Measurements from ENCODE around the gene SOX15.

Gene SOX15

GRCh38 chr17:7548585-7549400 is 41.1 kb downstream of the SOX15 start, which contains the start of gene TNFSF12:
TSS of gene TNFSF12 (plus strand) at chr17:7549058. CDS start at chr17:7549154, 96 bp downstream.
- DNase-seq = peak in 41 of 42 donors; percentile 18 to 83 (median 66)
- intact Hi-C loops (cut with DNase I) = no loop called here

- intact Hi-C loops (cut with DNase I) = no loop called here
Observed at GRCh38 chr17:7544911-7545310, 45.0 kb downstream of the SOX15 start.

DNA sequence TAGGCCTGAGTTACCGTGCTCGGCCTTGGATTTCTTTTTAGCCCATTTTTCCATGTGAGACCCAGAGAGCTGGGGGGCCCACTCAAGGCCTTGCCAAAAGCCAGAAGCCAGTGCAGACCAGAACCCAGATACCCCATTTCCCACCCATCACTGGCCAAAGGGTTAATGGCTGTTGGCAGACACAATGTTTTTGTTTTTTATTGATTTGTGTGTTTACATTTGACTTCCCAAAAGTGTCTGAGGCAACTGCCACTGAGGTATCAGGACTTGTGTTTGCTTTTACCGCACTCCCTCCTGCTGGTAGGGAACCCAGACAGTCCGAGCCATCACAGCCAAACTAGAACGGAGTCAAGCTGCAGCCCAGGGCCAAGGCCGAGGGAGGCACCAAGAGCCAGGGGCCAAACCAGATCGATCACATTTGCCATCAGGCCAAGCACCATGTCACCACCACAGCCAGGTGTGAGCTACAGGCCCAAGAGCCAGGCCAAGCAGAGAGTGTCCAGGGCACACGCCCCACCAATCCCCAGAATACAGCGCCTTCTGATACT is 48.7 kb downstream of the SOX15 start:
- intact Hi-C loops (cut with DNase I) = no loop called here
- no peak for DNase-seq

More at GRCh38 chr17:7544911-7545310, 45.0 kb downstream of the SOX15 start:
- peak in 9 of 42 donors; percentile 21 to 55 (median 28) for DNase-seq

DNA sequence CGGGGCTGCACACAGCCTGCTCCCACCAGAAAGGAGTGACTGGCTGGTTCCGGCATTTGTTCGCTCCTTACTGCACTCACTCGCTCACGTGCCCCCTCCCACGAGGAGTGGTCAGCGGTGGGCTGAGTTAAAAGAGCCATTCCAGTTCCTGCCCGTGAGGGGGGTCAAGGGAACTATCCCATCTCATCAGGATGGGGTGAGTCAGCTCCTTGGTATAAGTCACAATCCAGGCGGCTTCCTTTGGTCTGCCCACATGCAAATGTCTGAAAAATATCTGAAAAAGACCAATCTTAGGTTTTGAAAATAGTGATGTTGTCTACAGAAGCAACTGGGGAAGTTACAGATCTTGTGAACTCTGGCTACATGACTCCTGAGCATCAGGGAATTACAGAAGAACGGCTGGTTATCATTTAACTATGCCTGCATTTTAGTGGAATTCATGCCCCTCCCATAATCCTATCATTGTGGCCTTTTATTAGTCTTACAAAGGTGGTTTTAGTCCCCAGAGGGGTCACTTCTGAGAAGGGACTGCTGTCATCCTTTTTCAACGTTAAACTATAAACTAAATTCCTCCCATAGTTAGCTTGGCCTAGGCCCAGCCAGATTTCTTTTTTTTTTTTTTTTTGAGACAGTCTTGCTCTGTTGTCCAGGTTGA is 50.9 kb downstream of the SOX15 start:
- no peak for DNase-seq
- intact Hi-C loops (cut with DNase I) = no loop called here
